ENCODE measurements around the gene LPCAT1.

Gene LPCAT1

GRCh38 chr5:1478271-1479035 lies 45.3 kb downstream of the LPCAT1 start:
- Histone ChIP-seq H3K79me2 (ENCODE audit: insufficient read depth, low read length) (no peaks in the 10 kb centered on the region), H3K9me3 (ENCODE audit: insufficient read depth, low read depth, low read length) (no peaks in the 10 kb centered on the region), H3K36me3 (ENCODE audit: insufficient read depth, low read length) (peaks cover 58% of the 10 kb centered on the region; the same call in 1 of the 2 replicates)

GRCh38 chr5:1477341-1477740 lies 46.4 kb downstream of the LPCAT1 start:
- no peaks in the 10 kb centered on the region for H3F3A ChIP-seq (ENCODE audit: low read depth)
- H2AFZ ChIP-seq (ENCODE audit: low read length) = no peak overlapping the region
- H3K4me3 ChIP-seq (ENCODE audit: low read length, poor library complexity, severe bottlenecking) = no peak overlapping the region
- H3K9ac ChIP-seq (ENCODE audit: low read depth, low read length, poor library complexity, severe bottlenecking) = no peak overlapping the region
- TF ChIP-seq EZH2phosphoT487 (IDR thresholded peaks at IDR 0.05; ENCODE audit: borderline replicate concordance) = no peak
- TF ChIP-seq CTCF (conservative IDR thresholded peaks at IDR 0.05; ENCODE audit: low read length) = no peak
- H4K20me1 ChIP-seq (ENCODE audit: insufficient read depth, low read length, poor library complexity, severe bottlenecking) = no peaks in the 10 kb centered on the region
- no peaks in the 10 kb centered on the region for H3K27me3 ChIP-seq (ENCODE audit: insufficient read depth, low read length, poor library complexity, severe bottlenecking)
- H3K9me3 ChIP-seq (ENCODE audit: insufficient read depth, low read depth, low read length) = no peaks in the 10 kb centered on the region
- H3K4me2 ChIP-seq (ENCODE audit: low read depth, low read length, poor library complexity, severe bottlenecking) = no peak overlapping the region
- no peaks in the 10 kb centered on the region for H3K9me2 ChIP-seq (replicated peaks; ENCODE audit: low read depth, low read length)
- no peaks in the 10 kb centered on the region for H3K4me1 ChIP-seq (ENCODE audit: insufficient read depth, low read length, poor library complexity, severe bottlenecking)
- no peaks in the 10 kb centered on the region for H3K79me2 ChIP-seq (ENCODE audit: insufficient read depth, low read length)
- peaks cover 61% of the 10 kb centered on the region; the same call in 1 of the 2 replicates for H3K36me3 ChIP-seq (ENCODE audit: insufficient read depth, low read length)

More at GRCh38 chr5:1478271-1479035, 45.3 kb downstream of the LPCAT1 start:
- Histone ChIP-seq H2AFZ (ENCODE audit: low read length) (no peak overlapping the region), H3K27me3 (ENCODE audit: insufficient read depth, low read length, poor library complexity, severe bottlenecking) (no peaks in the 10 kb centered on the region), H3K4me3 (ENCODE audit: low read length, poor library complexity, severe bottlenecking) (no peak overlapping the region), H3K4me2 (ENCODE audit: low read depth, low read length, poor library complexity, severe bottlenecking) (no peak overlapping the region), H3K9me2 (replicated peaks; ENCODE audit: low read depth, low read length) (no peaks in the 10 kb centered on the region), H3F3A (ENCODE audit: low read depth) (no peaks in the 10 kb centered on the region), H4K20me1 (ENCODE audit: insufficient read depth, low read length, poor library complexity, severe bottlenecking) (no peaks in the 10 kb centered on the region), H3K9ac (ENCODE audit: low read depth, low read length, poor library complexity, severe bottlenecking) (no peak overlapping the region), H3K4me1 (ENCODE audit: insufficient read depth, low read length, poor library complexity, severe bottlenecking) (no peaks in the 10 kb centered on the region)
- TF ChIP-seq CTCF (conservative IDR thresholded peaks at IDR 0.05; ENCODE audit: low read length) = no peak
- no peak for TF ChIP-seq EZH2phosphoT487 (IDR thresholded peaks at IDR 0.05; ENCODE audit: borderline replicate concordance)

DNA sequence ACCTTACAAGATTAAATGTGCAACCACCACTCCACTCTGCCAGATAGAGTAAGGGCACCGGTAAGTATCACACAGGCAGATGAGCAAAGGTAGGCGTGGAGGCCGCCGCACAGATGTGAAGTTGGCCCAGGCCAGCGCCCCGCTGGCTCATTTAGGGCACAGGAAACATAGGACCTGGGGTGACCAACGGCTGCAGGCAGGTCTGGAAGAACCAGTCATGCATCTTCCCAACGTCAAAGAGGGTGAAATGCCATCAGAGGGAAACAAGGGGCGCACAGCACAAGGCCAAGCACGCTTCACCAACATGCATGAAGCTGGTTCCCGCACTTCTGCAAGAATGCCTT lies 46.8 kb downstream of the LPCAT1 start:
- Histone ChIP-seq H3K36me3 (ENCODE audit: insufficient read depth, low read length) (peaks cover 64% of the 10 kb centered on the region; the same call in 1 of the 2 replicates), H3F3A (ENCODE audit: low read depth) (no peaks in the 10 kb centered on the region), H3K9me3 (ENCODE audit: insufficient read depth, low read depth, low read length) (no peaks in the 10 kb centered on the region), H3K27me3 (ENCODE audit: insufficient read depth, low read length, poor library complexity, severe bottlenecking) (no peaks in the 10 kb centered on the region), H3K79me2 (ENCODE audit: insufficient read depth, low read length) (no peaks in the 10 kb centered on the region), H3K9ac (ENCODE audit: low read depth, low read length, poor library complexity, severe bottlenecking) (no peak overlapping the region), H2AFZ (ENCODE audit: low read length) (no peak overlapping the region), H3K4me1 (ENCODE audit: insufficient read depth, low read length, poor library complexity, severe bottlenecking) (no peaks in the 10 kb centered on the region), H3K4me2 (ENCODE audit: low read depth, low read length, poor library complexity, severe bottlenecking) (no peak overlapping the region), H3K4me3 (ENCODE audit: low read length, poor library complexity, severe bottlenecking) (no peak overlapping the region), H3K9me2 (replicated peaks; ENCODE audit: low read depth, low read length) (no peaks in the 10 kb centered on the region), H4K20me1 (ENCODE audit: insufficient read depth, low read length, poor library complexity, severe bottlenecking) (no peaks in the 10 kb centered on the region)
- no peak for TF ChIP-seq EZH2phosphoT487 (IDR thresholded peaks at IDR 0.05; ENCODE audit: borderline replicate concordance)
- no peak for TF ChIP-seq CTCF (conservative IDR thresholded peaks at IDR 0.05; ENCODE audit: low read length)

Data from Loucy (cell line).